Right lobe of liver (tissue), 6 donors: ENCODE measurements around the gene NTM. TPM values are rescaled to one million over a fixed set of nuclear protein-coding genes. Genes with fewer than 3 reads are reported as not detected.

Source experiments
- ATAC-seq, 4 donors: fragments of 200-7000 bp; cut with Tn5 transposase; one replicate each; pipeline ENCODE4 v1.9.1; 2020; ENCODE audit warnings: mild to moderate bottlenecking in 4 of 4, moderate library complexity in 4 of 4
- DNase-seq, 3 donors: peaks; one replicate each; pipeline ENCODE4 v3.0.0-alpha.2; 2020
- H3K27ac ChIP-seq, 3 donors: fragments of 200-600 bp; one replicate each; pipeline ENCODE4 v1.8.0; 2022
- H3K27me3 ChIP-seq, 2 donors: fragments of 200-600 bp; one replicate each; pipeline ENCODE4 v1.8.0; 2022
- H3K36me3 ChIP-seq, 4 donors: fragments of 200-600 bp; sonication (generic) in 1 of 4; one replicate each; pipeline versions ENCODE4 v1.5.1 to v1.8.0; 2017 to 2022; ENCODE audit warnings: control low read depth in 1 of 4
- H3K4me1 ChIP-seq, 4 donors: fragments of 200-600 bp; sonication (generic) in 1 of 4; one replicate each; pipeline versions ENCODE4 v1.5.1 to v1.8.0; 2017 to 2022; ENCODE audit warnings: control low read depth in 1 of 4
- H3K4me3 ChIP-seq, 3 donors: fragments of 200-600 bp; one replicate each; pipeline ENCODE4 v1.8.0; 2022
- H3K9me3 ChIP-seq, 4 donors: fragments of 200-600 bp; sonication (generic) in 1 of 4; one replicate each; pipeline versions ENCODE4 v1.5.1 to v1.8.0; 2017 to 2022; ENCODE audit warnings: control low read depth in 1 of 4
- POLR2A ChIP-seq: fragments of 450-650 bp; IDR thresholded peaks from one replicate; pipeline ENCODE4 v1.6.1; 2017; ENCODE audit warnings: antibody characterized with exemption, mild to moderate bottlenecking
- WGBS: methylation state at CpG from one replicate; pipeline ENCODE4 v1.1.6; 2018; ENCODE audit warnings: low coverage, low lambda C conversion rate; ENCODE audit not compliant: insufficient coverage; ENCODE audit errors: missing lambda C conversion rate; 5-methylcytosine and 5-hydroxymethylcytosine counted together
- intact Hi-C, 2 donors: fragments of 100-400 bp; cut with DNase I; formaldehyde crosslinking; loops; one replicate each; pipeline versions ENCODE4 v1.11.2 to v1.14.1; 2022
- total RNA-seq, 6 experiments: library from RNA; depleted of rRNA in 2 of 6; stranded (reverse); fragments of >200 nt in 2 of 6; fragmentation: NEBNext Ultra II Directional in 3 of 6; extraction: Animal tissue kit (Norgen Biotek cat#: 25700) in 3 of 6; gene quantifications; one replicate each; pipeline versions ENCODE4 v1.1.0 to v1.2.4, GENCODE V29; 2016 to 2023
- TF ChIP-seq, protein P1 (sequence below), 4 donors: fragments of 200-600 bp in 3 of 4; fragments of 450-650 bp in 1 of 4; IDR thresholded peaks; one replicate each; pipeline versions ENCODE4 v1.5.1 to v1.8.0; 2016 to 2022; ENCODE audit warnings: antibody characterized with exemption in 4 of 4, mild to moderate bottlenecking in 2 of 4
- donor health status: DM: no; HTN: yes; CAD: no.
- donor health status: DM: no; HTN: no; CAD: no.
- donor health status: DM: no; HTN: no; CAD: no.
- donor health status: DM: no; HTN: yes; CAD: no.
- donor health status: DM: no; HTN: yes; CAD: no.

NTM gene
- total RNA-seq, 6 experiments from 2014 or later, result 0.35 TPM; not detected in 5

- no peak overlapping the region for H3K27ac ChIP-seq
- ATAC-seq (no peak), DNase-seq (no peak)
- no peaks in the 10 kb centered on the region for H3K27me3 ChIP-seq
- intact Hi-C loops, result no loop called here
- WGBS, result 72% methylated on average over 2 of the region's 2 CpGs
- H3K9me3 ChIP-seq, result no peaks in the 10 kb centered on the region
- H3K4me1 ChIP-seq, result no peaks in the 10 kb centered on the region
- H3K4me3 ChIP-seq, result no peak overlapping the region
- no peaks in the 10 kb centered on the region for H3K36me3 ChIP-seq
- TF ChIP-seq POLR2A, result no peak
- TF ChIP-seq, protein P1, sequence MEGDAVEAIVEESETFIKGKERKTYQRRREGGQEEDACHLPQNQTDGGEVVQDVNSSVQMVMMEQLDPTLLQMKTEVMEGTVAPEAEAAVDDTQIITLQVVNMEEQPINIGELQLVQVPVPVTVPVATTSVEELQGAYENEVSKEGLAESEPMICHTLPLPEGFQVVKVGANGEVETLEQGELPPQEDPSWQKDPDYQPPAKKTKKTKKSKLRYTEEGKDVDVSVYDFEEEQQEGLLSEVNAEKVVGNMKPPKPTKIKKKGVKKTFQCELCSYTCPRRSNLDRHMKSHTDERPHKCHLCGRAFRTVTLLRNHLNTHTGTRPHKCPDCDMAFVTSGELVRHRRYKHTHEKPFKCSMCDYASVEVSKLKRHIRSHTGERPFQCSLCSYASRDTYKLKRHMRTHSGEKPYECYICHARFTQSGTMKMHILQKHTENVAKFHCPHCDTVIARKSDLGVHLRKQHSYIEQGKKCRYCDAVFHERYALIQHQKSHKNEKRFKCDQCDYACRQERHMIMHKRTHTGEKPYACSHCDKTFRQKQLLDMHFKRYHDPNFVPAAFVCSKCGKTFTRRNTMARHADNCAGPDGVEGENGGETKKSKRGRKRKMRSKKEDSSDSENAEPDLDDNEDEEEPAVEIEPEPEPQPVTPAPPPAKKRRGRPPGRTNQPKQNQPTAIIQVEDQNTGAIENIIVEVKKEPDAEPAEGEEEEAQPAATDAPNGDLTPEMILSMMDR (IDR thresholded peaks at IDR 0.05), result no peak
Observed at GRCh38 chr11:131870305-131870704, 499.9 kb downstream of the NTM start.

DNA sequence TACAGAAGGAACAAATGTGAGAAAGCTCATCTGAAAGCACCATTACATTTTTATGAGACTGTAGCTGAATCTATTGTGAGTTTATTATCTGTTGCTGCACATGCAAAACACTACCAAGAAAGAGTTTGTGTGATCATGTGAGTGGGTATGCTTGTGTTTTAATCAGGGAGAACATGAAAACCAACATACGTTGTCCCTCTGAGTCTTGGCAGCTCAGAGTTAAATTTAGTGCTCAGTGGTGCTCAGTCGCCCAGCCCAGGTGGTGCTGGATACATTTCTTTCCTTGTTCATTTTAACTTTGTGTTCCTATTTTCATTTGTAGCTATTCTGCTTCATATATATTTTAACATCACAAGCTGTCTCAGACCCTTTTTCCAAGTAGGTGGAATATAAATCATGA is 500.6 kb downstream of the NTM start:
- no peak for DNase-seq
- TF ChIP-seq POLR2A, result no peak
- TF ChIP-seq, protein P1 (IDR thresholded peaks at IDR 0.05), result no peak
- Histone ChIP-seq H3K27ac (no peak overlapping the region), H3K27me3 (no peaks in the 10 kb centered on the region), H3K4me3 (no peak overlapping the region), H3K4me1 (no peaks in the 10 kb centered on the region), H3K9me3 (no peaks in the 10 kb centered on the region), H3K36me3 (no peaks in the 10 kb centered on the region)
- intact Hi-C loops, result no loop called here
- WGBS, result 53% methylated on average over 2 of the region's 2 CpGs
- ATAC-seq, result no peak

DNA sequence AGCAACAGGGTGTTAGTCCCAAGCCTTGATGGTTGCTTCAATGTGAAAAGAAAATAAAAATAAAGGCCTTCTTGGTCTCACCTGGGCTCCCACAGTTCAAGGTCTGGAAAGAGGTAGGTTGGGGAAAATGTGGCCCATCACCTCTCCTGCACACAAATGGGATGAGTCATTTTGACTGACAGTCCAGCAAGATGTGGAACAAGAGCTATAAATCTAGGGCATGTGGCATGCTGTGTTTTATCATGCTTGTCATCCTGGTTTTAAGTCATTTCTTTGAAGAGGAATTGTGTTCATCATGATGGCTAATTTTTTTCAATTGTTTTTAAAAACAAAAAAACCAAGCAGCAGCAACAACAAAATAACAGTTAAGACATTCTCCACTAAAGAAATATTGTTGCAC is 503.7 kb downstream of the NTM start:
- DNase-seq (no peak), ATAC-seq (no peak)
- no peaks in the 10 kb centered on the region for H3K36me3 ChIP-seq
- TF ChIP-seq POLR2A, result no peak
- TF ChIP-seq, protein P1 (IDR thresholded peaks at IDR 0.05), result no peak
- H3K4me3 ChIP-seq, result no peak overlapping the region
- no peaks in the 10 kb centered on the region for H3K4me1 ChIP-seq
- no peaks in the 10 kb centered on the region for H3K27me3 ChIP-seq
- intact Hi-C loops, result no loop called here
- no peak overlapping the region for H3K27ac ChIP-seq
- H3K9me3 ChIP-seq, result no peaks in the 10 kb centered on the region

DNA sequence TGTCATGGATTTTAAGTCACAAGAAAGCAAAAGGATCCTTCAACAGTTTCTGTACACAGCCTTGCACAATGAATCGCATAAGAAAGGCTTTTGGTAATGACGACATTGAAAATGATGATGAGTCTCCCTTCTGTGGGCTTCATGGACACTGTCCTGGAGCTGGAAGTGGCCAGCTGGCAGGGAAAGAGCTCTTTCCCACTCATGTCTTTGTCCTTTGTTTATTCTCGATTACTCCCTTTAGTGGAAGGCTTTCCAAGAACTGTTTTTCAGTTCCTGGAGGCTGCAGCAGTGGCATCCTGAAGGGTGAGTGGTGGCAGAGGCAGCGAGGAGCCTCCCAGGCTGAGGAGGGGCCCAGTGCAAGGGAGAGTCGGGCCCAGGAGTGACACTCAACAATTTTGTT is 505.2 kb downstream of the NTM start:
- intact Hi-C loops, result no loop called here
- no peak for ATAC-seq
- no peaks in the 10 kb centered on the region for H3K9me3 ChIP-seq
- no peaks in the 10 kb centered on the region for H3K27me3 ChIP-seq
- H3K4me3 ChIP-seq, result no peak overlapping the region
- no peak overlapping the region for H3K27ac ChIP-seq
- WGBS, result 33% methylated on average over 5 of the region's 5 CpGs
- TF ChIP-seq, protein P1 (IDR thresholded peaks at IDR 0.05), result no peak
- no peak for TF ChIP-seq POLR2A
- H3K4me1 ChIP-seq, result no peaks in the 10 kb centered on the region
- H3K36me3 ChIP-seq, result no peaks in the 10 kb centered on the region
- no peak for DNase-seq

DNA sequence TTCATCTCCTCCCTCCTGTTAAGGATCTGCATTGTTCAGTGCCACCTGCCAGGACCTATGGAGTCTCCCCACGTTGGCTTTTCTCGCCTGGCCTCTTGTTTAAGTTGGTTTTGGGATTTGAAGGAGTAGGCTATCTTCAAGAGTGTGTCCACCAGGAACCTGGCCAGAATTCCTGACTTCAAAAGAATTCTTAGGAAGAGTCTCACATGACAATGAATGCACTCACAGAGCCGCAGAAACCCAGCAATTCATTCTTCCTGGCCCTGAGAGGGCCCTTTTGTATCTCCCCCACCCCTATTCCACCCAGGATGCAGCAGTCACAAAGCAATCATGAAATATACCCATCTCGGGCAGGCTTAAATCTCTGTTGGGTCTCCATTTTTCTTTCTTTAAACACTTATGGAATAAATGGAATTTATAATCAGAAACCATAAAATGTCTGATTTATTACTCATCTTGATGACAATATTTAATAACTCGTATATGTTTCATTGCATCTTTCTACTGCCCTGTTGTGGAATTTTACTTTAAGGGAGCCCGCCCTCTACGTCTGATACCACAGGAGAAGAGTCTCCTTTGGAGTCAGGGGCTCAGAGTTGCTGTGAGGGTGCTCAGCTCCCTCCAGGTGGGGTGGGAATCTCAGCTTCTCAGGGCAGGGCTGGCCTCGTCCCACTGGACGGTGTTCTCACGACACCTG is 507.0 kb downstream of the NTM start:
- Histone ChIP-seq H3K27ac (no peak overlapping the region), H3K27me3 (no peaks in the 10 kb centered on the region), H3K4me1 (no peaks in the 10 kb centered on the region), H3K4me3 (no peak overlapping the region), H3K36me3 (no peaks in the 10 kb centered on the region), H3K9me3 (no peaks in the 10 kb centered on the region)
- WGBS, result 51% methylated on average over 10 of the region's 10 CpGs
- intact Hi-C loops, result no loop called here
- no peak for ATAC-seq
- TF ChIP-seq, protein P1 (IDR thresholded peaks at IDR 0.05), result no peak
- no peak for TF ChIP-seq POLR2A
- DNase-seq, result no peak
